ENCODE measurements around the gene DCHS2.

GRCh38 chr4:154490583-154491340 lies 837 bp downstream of the DCHS2 start:
- TF ChIP-seq CTCF (IDR thresholded peaks at IDR 0.05; ENCODE audit: low read length), result no peak
- no peak for TF ChIP-seq EZH2 (IDR thresholded peaks at IDR 0.05; ENCODE audit: borderline replicate concordance, low read length)
